B cell (primary cell): ENCODE measurements around the gene ZBTB7A. TPM values are rescaled to one million over a fixed set of nuclear protein-coding genes. Genes with fewer than 3 reads are reported as not detected.

ENCODE experiments used
- ATAC-seq: fragments of 200-7000 bp; cut with Tn5 transposase; one replicate; pipeline ENCODE4 v1.10.0; 2021; ENCODE audit warnings: low read depth, mild to moderate bottlenecking, moderate number of reproducible peaks, moderate library complexity
- CTCF ChIA-PET: fragments of 350-600 bp; sonication (Branson Sonifier 250); formaldehyde crosslinking; loops from one replicate; lab custom pipeline; 2021; ENCODE audit warnings: antibody characterized with exemption, inconsistent platforms; lab: Charles Lee
- POLR2A ChIA-PET: fragments of 350-600 bp; sonication (Branson Sonifier 250); formaldehyde crosslinking; loops from one replicate; lab custom pipeline; 2021; ENCODE audit warnings: antibody characterized with exemption; lab: Charles Lee
- DNase-seq: peaks from one replicate; pipeline ENCODE4 v3.0.0; 2013
- H2AFZ ChIP-seq: 2 replicates; pipeline ENCODE4 v1.6.1; 2012; ENCODE audit warnings: mild to moderate bottlenecking, low read depth, low read length; ENCODE audit not compliant: insufficient read depth, poor library complexity, severe bottlenecking
- H3K27ac ChIP-seq, 2 donors: 1 replicate in 1 of 2; 2 replicates in 1 of 2; pipeline ENCODE4 v1.5.1; 2012 to 2013; ENCODE audit warnings: low read length in 2 of 2, mild to moderate bottlenecking in 2 of 2, moderate library complexity in 1 of 2
- H3K27me3 ChIP-seq, 4 experiments: fragments of 200-600 bp in 1 of 4; sonication (generic) in 1 of 4; replicated peaks in 1 of 4; 1 replicate in 2 of 4; 2 replicates in 2 of 4; pipeline versions ENCODE4 v1.6.1 to v1.7.0; 2013 to 2016; ENCODE audit warnings: low read length in 3 of 4, mild to moderate bottlenecking in 2 of 4, mixed read lengths in 1 of 4, moderate library complexity in 1 of 4; ENCODE audit not compliant: insufficient read depth in 4 of 4, control insufficient read depth in 3 of 4; ENCODE audit errors: control extremely low read depth in 1 of 4
- H3K36me3 ChIP-seq, 2 experiments: replicated peaks in 1 of 2; 1 replicate in 1 of 2; 2 replicates in 1 of 2; pipeline versions ENCODE4 v1.6.1 to v1.7.1; 2013; ENCODE audit warnings: low read length in 1 of 2; ENCODE audit not compliant: insufficient read depth in 2 of 2, control insufficient read depth in 1 of 2; ENCODE audit errors: control extremely low read depth in 1 of 2, extremely low read depth in 1 of 2
- H3K4me1 ChIP-seq, 2 donors: fragments of 200-600 bp in 1 of 2; sonication (generic) in 1 of 2; 1 replicate in 1 of 2; 2 replicates in 1 of 2; pipeline versions ENCODE4 v1.5.1 to v1.6.1; 2013 to 2017; ENCODE audit warnings: low read length in 2 of 2; ENCODE audit not compliant: control insufficient read depth in 2 of 2, insufficient read depth in 2 of 2
- H3K4me2 ChIP-seq: replicated peaks from 2 replicates; pipeline ENCODE3; 2012; ENCODE audit warnings: mild to moderate bottlenecking, low read depth, low read length; ENCODE audit not compliant: poor library complexity, severe bottlenecking
- H3K4me3 ChIP-seq, 5 experiments: fragments of 200-600 bp in 1 of 5; sonication (generic) in 1 of 5; 1 replicate in 3 of 5; 2 replicates in 2 of 5; pipeline versions ENCODE4 v1.5.1 to v1.7.0; 2011 to 2016; ENCODE audit warnings: low read length in 4 of 5, mild to moderate bottlenecking in 4 of 5, low read depth in 2 of 5, control low read depth in 1 of 5, moderate library complexity in 1 of 5; ENCODE audit not compliant: insufficient read depth in 1 of 5; ENCODE audit errors: control extremely low read depth in 1 of 5, extremely low read depth in 1 of 5
- H3K79me2 ChIP-seq: fragments of 200-600 bp; sonication (generic); one replicate; pipeline ENCODE4 v1.6.0; 2016; ENCODE audit warnings: low read length; ENCODE audit not compliant: control insufficient read depth, insufficient read depth
- H3K9ac ChIP-seq: fragments of 200-600 bp; sonication (generic); 2 replicates; pipeline ENCODE4 v1.6.1; 2017; ENCODE audit warnings: mild to moderate bottlenecking, low read length, moderate library complexity
- H3K9me3 ChIP-seq, 3 donors: one replicate each; pipeline versions ENCODE4 v1.6.1 to v1.7.1; 2013; ENCODE audit warnings: low read length in 2 of 3; ENCODE audit not compliant: control insufficient read depth in 2 of 3, insufficient read depth in 1 of 3; ENCODE audit errors: control extremely low read depth in 1 of 3
- H4K20me1 ChIP-seq: 2 replicates; pipeline ENCODE4 v1.6.0; 2012; ENCODE audit warnings: mild to moderate bottlenecking, low read length; ENCODE audit not compliant: insufficient read depth, control insufficient read depth, poor library complexity, severe bottlenecking
- H3K27ac Mint-ChIP-seq: one replicate; pipeline ENCODE4 v1.8.0; 2021; ENCODE audit warnings: mixed read lengths
- H3K27me3 Mint-ChIP-seq: one replicate; pipeline ENCODE4 v1.8.0; 2021; ENCODE audit warnings: mixed read lengths
- H3K4me1 Mint-ChIP-seq: one replicate; pipeline ENCODE4 v1.8.0; 2021; ENCODE audit warnings: mixed read lengths
- H3K4me3 Mint-ChIP-seq: one replicate; pipeline ENCODE4 v1.8.0; 2021; ENCODE audit warnings: mixed read lengths
- H3K9me3 Mint-ChIP-seq: one replicate; pipeline ENCODE4 v1.8.0; 2022; ENCODE audit warnings: mixed read lengths; ENCODE audit not compliant: insufficient read depth
- EZH2 ChIP-seq: IDR thresholded peaks from 2 replicates; pipeline ENCODE4 v1.6.1; 2012; ENCODE audit warnings: borderline replicate concordance, low read depth, mild to moderate bottlenecking, moderate library complexity, low read length; ENCODE audit not compliant: insufficient read depth, poor library complexity, severe bottlenecking
- WGBS: methylation state at CpG from one replicate; pipeline ENCODE4 v1.1.5; 2013; ENCODE audit warnings: missing lambda C conversion rate; ENCODE audit not compliant: insufficient coverage; 5-methylcytosine and 5-hydroxymethylcytosine counted together
- intact Hi-C: fragments of 100-400 bp; cut with micrococcal nuclease; formaldehyde crosslinking; loops from one replicate; pipeline ENCODE4 v1.10.0; 2022
- polyA plus RNA-seq: library from polyadenylated mRNA; depleted of rRNA; stranded (reverse); fragments of >200 nt; gene quantifications from 2 replicates; pipeline ENCODE4 v1.2.3, GENCODE V29; 2012
- total RNA-seq, 2 donors: library from RNA; stranded (reverse); fragments of 120-200 nt in 1 of 2; gene quantifications; 1 replicate in 1 of 2; 2 replicates in 1 of 2; pipeline versions ENCODE4 v1.2.3 to v1.2.4, GENCODE V29; 2013 to 2022
- TF ChIP-seq, protein P1 (sequence below): fragments of 200-600 bp; IDR thresholded peaks from one replicate; pipeline ENCODE4 v1.8.0; 2022; ENCODE audit warnings: antibody characterized with exemption, mild to moderate bottlenecking

The ZBTB7A gene
- total and polyA plus RNA-seq, 2 donors (not counting 1 experiment from before 2014, with no cell fraction given) = 24.8 to 62.6 TPM

DNA sequence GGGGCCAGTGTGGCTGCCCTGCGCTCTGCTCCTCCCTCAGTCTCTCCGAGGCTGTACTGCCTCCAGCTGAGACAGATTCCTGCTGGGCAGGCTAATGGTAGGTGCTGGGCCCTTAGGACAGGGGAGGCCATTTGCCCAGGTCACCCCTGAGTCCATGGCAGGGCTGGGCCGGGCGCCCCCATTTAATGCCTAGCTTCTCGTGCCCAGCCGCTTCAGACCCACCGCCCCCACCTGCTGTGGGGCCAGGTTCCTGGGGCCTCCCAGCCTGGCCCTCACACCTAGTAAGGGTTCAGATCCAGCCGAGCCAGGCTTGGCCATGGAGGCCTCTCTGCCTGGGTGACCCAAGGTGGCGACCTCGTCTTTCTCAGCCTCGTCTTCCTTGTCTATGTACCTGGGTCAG lies 41.4 kb downstream of the ZBTB7A start:
- Mint-ChIP-seq H3K27ac (no peak overlapping the region), H3K9me3 (no peaks in the 10 kb centered on the region), H3K4me1 (peaks cover 2% of the 10 kb centered on the region), H3K27me3 (no peaks in the 10 kb centered on the region), H3K4me3 (no peak overlapping the region)
- POLR2A ChIA-PET = no interaction called here
- H3K79me2 ChIP-seq = peaks cover 42% of the 10 kb centered on the region
- H3K9ac ChIP-seq = no peak overlapping the region
- DNase-seq (no peak), ATAC-seq (no peak)
- H3K4me1 ChIP-seq = no peaks in the 10 kb centered on the region
- H3K9me3 ChIP-seq = peaks cover 0 to 15% (median 1%) of the 10 kb centered on the region in 3 donors
- no peak overlapping the region for H2AFZ ChIP-seq
- no peak overlapping the region for H3K4me3 ChIP-seq
- peaks cover 16% of the 10 kb centered on the region for H4K20me1 ChIP-seq
- CTCF ChIA-PET = interaction anchor here (1.0 kb wide), 1 partner anchor 115 kb away, joined by 3 read pairs; no protein-coding TSS in a partner anchor
- 70% methylated on average over 11 of the region's 11 CpGs for WGBS
- TF ChIP-seq EZH2 = no peak
- TF ChIP-seq, protein P1, sequence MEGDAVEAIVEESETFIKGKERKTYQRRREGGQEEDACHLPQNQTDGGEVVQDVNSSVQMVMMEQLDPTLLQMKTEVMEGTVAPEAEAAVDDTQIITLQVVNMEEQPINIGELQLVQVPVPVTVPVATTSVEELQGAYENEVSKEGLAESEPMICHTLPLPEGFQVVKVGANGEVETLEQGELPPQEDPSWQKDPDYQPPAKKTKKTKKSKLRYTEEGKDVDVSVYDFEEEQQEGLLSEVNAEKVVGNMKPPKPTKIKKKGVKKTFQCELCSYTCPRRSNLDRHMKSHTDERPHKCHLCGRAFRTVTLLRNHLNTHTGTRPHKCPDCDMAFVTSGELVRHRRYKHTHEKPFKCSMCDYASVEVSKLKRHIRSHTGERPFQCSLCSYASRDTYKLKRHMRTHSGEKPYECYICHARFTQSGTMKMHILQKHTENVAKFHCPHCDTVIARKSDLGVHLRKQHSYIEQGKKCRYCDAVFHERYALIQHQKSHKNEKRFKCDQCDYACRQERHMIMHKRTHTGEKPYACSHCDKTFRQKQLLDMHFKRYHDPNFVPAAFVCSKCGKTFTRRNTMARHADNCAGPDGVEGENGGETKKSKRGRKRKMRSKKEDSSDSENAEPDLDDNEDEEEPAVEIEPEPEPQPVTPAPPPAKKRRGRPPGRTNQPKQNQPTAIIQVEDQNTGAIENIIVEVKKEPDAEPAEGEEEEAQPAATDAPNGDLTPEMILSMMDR = no peak
- H3K4me2 ChIP-seq = no peak overlapping the region
- no peaks in the 10 kb centered on the region for H3K27me3 ChIP-seq
- intact Hi-C loops = no loop called here
- H3K36me3 ChIP-seq = peaks cover 0 to 18% of the 10 kb centered on the region in 2 experiments
- H3K27ac ChIP-seq = no peak overlapping the region

DNA sequence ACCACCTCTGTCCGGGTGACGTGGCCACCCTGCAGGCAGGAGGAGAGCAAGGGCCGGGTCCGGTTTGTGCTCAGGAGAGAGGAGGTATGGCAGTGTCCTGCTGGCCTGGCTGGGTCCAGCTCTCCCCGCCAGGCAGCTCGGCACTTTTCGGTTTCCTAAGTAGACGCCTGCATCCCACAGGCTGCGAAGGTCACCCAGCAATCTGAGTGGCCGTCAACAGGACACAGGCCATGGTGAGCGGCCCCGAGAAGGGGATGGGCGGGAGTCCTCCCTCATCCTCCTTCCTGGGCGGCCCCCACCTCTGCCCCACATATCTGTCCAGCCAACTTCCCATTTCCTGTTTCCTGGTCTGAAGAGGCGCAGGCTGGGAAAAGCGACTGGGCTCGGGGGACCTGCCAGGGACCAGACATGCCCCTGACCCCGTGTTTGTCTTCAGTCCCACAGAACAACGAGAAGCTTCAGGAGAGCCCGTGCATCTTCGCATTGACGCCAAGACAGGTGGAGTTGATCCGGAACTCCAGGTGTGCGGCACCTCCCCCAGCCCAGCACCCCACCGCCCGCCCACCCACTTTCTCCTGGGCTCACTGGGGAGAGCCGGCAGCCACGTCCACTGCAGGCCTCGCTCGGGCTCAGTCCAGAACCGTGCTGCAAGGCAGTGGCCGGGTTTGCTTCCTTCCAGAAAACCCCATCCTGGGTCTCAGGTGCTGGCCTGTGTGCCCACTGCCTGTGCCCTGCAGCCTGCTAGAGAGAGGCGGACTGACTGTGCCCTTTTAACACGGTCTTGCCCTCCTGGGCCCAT lies 42.9 kb downstream of the ZBTB7A start:
- H3K4me3 ChIP-seq = no peak overlapping the region
- no peak overlapping the region for H3K4me3 Mint-ChIP-seq
- H3K27ac ChIP-seq = no peak overlapping the region
- ATAC-seq (no peak), DNase-seq (no peak)
- H3K27ac Mint-ChIP-seq = no peak overlapping the region
- no peak for TF ChIP-seq EZH2
- TF ChIP-seq, protein P1 = no peak
- no peaks in the 10 kb centered on the region for H3K27me3 Mint-ChIP-seq
- peaks cover 31% of the 10 kb centered on the region for H4K20me1 ChIP-seq
- H3K36me3 ChIP-seq = peaks cover 0 to 15% of the 10 kb centered on the region in 2 experiments
- H2AFZ ChIP-seq = no peak overlapping the region
- CTCF ChIA-PET = no interaction called here
- 95% methylated on average over 31 of the region's 34 CpGs for whole genome bisulfite sequencing
- peaks cover 2% of the 10 kb centered on the region for H3K4me1 Mint-ChIP-seq
- H3K4me1 ChIP-seq = no peaks in the 10 kb centered on the region
- H3K4me2 ChIP-seq = no peak overlapping the region
- intact Hi-C loops = no loop called here
- H3K9ac ChIP-seq = no peak overlapping the region
- peaks cover 0 to 15% (median 1%) of the 10 kb centered on the region in 3 donors for H3K9me3 ChIP-seq
- peaks cover 52% of the 10 kb centered on the region for H3K79me2 ChIP-seq
- H3K27me3 ChIP-seq = no peaks in the 10 kb centered on the region
- POLR2A ChIA-PET = no interaction called here
- H3K9me3 Mint-ChIP-seq = no peaks in the 10 kb centered on the region
